Measurements from ENCODE around the gene CDH24. TPM values are rescaled to one million over a fixed set of nuclear protein-coding genes. Genes with fewer than 3 reads are reported as not detected.
"Not testable (repeated sequence)": the region's sequence is repeated elsewhere in the genome, so short reads cannot be mapped to it uniquely, and the experiment has no call there.

CDH24 gene
- total RNA-seq, 6 donors from 2014 or later = 2.0 to 8.0 (median 4.2) TPM

- Histone ChIP-seq H3K9me3 (no peaks in the 10 kb centered on the region), H3K27ac (no peak overlapping the region), H3K36me3 (no peaks in the 10 kb centered on the region), H3K4me3 (no peak overlapping the region), H3K4me1 (no peaks in the 10 kb centered on the region), H3K27me3 (no peaks in the 10 kb centered on the region)
- DNase-seq (no peak), ATAC-seq (ENCODE audit: low FRiP score in 2 of 2) (no peak)
- WGBS, 2 donors = 90 to 91% methylated on average over 5 of the region's 5 CpGs
- TF ChIP-seq POLR2AphosphoS5 (IDR thresholded peaks at IDR 0.05) (no peak), EP300 (IDR thresholded peaks at IDR 0.05) (no peak)
- TF ChIP-seq, protein P1, sequence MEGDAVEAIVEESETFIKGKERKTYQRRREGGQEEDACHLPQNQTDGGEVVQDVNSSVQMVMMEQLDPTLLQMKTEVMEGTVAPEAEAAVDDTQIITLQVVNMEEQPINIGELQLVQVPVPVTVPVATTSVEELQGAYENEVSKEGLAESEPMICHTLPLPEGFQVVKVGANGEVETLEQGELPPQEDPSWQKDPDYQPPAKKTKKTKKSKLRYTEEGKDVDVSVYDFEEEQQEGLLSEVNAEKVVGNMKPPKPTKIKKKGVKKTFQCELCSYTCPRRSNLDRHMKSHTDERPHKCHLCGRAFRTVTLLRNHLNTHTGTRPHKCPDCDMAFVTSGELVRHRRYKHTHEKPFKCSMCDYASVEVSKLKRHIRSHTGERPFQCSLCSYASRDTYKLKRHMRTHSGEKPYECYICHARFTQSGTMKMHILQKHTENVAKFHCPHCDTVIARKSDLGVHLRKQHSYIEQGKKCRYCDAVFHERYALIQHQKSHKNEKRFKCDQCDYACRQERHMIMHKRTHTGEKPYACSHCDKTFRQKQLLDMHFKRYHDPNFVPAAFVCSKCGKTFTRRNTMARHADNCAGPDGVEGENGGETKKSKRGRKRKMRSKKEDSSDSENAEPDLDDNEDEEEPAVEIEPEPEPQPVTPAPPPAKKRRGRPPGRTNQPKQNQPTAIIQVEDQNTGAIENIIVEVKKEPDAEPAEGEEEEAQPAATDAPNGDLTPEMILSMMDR (IDR thresholded peaks at IDR 0.05) = no peak
Measured at GRCh38 chr14:23017091-23017490, 40.2 kb downstream of the CDH24 start.

DNA sequence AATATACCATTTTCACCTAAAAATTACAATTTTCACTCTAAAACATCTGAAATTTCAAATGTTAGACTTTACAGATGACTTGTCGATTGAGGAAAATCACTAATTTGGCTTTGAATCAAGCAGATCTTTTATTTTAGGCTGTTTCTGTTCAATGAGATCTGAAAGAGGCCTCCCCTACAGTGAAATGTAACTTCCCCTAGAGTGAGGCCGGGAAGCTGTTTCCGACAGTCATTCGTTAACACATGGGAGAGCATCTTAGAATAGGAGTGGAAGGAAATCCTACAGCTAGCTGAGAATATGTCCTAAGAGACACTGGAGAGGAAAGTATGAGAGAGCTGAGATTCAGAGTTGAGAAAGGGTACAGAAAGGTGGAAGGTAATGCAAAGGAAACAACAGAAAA lies 41.7 kb downstream of the CDH24 start:
- TF ChIP-seq, protein P1 (IDR thresholded peaks at IDR 0.05) = no peak
- Histone ChIP-seq H3K4me1 (peaks cover 0 to 1% (median 0%) of the 10 kb centered on the region in 4 donors), H3K27me3 (no peaks in the 10 kb centered on the region), H3K4me3 (no peak overlapping the region), H3K27ac (no peak overlapping the region), H3K9me3 (no peaks in the 10 kb centered on the region), H3K36me3 (no peaks in the 10 kb centered on the region)
- WGBS, 2 donors = 81 to 88% methylated on average over 4 of the region's 4 CpGs
- DNase-seq (no peak), ATAC-seq (ENCODE audit: low FRiP score in 2 of 2) (no peak)

DNA sequence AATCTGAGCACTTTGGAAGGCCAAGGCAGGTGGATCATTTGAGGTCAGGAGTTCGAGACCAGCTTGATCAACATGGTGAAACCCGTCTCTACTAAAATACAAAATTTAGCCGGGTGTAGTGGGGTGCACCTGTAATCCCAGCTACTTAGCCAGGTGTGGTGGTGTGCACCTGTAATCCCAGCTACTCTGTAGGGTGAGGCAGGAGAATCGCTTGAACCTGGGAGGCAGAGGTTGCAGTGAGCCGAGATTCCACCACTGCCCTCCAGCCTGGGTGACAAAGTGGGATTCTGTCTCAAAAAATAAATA lies 43.6 kb downstream of the CDH24 start:
- H3K9me3 ChIP-seq; H3K27ac ChIP-seq; H3K36me3 ChIP-seq; ATAC-seq (ENCODE audit: low FRiP score in 2 of 2); H3K27me3 ChIP-seq; DNase-seq; H3K4me3 ChIP-seq: not testable (repeated sequence)
- 92 to 98% methylated on average over 5 of the region's 5 CpGs for WGBS, 2 donors
- H3K4me1 ChIP-seq = peaks cover 0 to 15% (median 2%) of the 10 kb centered on the region in 4 donors

GRCh38 chr14:23013054-23013748 lies 44.1 kb downstream of the CDH24 start:
- TF ChIP-seq POLR2A (IDR thresholded peaks at IDR 0.05) = no peak
- Histone ChIP-seq H3K4me3 (no peak overlapping the region), H3K4me1 (peaks cover 0 to 16% (median 4%) of the 10 kb centered on the region in 4 donors), H3K27me3 (no peaks in the 10 kb centered on the region), H3K36me3 (no peaks in the 10 kb centered on the region), H3K9me3 (no peaks in the 10 kb centered on the region), H3K27ac (no peak overlapping the region)
- 78 to 85% methylated on average over 6 of the region's 6 CpGs for WGBS, 2 donors
- no peak for ATAC-seq (ENCODE audit: low FRiP score in 2 of 2)
- no peak for DNase-seq

- WGBS, 2 donors = 3 to 4% methylated on average over 38 to 40 of the region's 40 CpGs
- H3K36me3 ChIP-seq = no peaks in the 10 kb centered on the region
- peaks cover 13 to 33% (median 16%) of the 10 kb centered on the region in 4 donors for H3K4me1 ChIP-seq
- TF ChIP-seq POLR2A (IDR thresholded peaks at IDR 0.05) (peak in 2 of 4 donors; percentile 31 to 57), EP300 (IDR thresholded peaks at IDR 0.05) (no peak), POLR2AphosphoS5 (IDR thresholded peaks at IDR 0.05) (no peak)
- TF ChIP-seq, protein P1 (IDR thresholded peaks at IDR 0.05) = peak in 1 of 6 experiments; percentile 19
- no peaks in the 10 kb centered on the region for H3K9me3 ChIP-seq
- H3K4me3 ChIP-seq = peak within 1 kb of the TSS; percentile 40 to 61 (median 55)
- DNase-seq (peak; percentile 85 to 97), ATAC-seq (ENCODE audit: low FRiP score in 2 of 2) (peak in 1 of 2 donors; percentile 77)
- no peaks in the 10 kb centered on the region for H3K27me3 ChIP-seq
- peak within 1 kb of the TSS; percentile 72 to 85 (median 82) for H3K27ac ChIP-seq
Measured at GRCh38 chr14:23009939-23010726, 47.2 kb downstream of the CDH24 start, which contains the start of gene C14orf93. TSS of gene C14orf93 (minus strand) at chr14:23010143. CDS start at chr14:22999023, 11,120 bp downstream.

Data from upper lobe of left lung (tissue), 6 donors.